ENCODE measurements around the gene EPC2.

GRCh38 chr2:148645539-148646230 lies 1.1 kb downstream of the EPC2 start:
- TF ChIP-seq CTCF (IDR thresholded peaks at IDR 0.05 in 4 of 5, conservative IDR thresholded peaks at IDR 0.05 in 1 of 5) (no peak), POLR2A (IDR thresholded peaks at IDR 0.05) (no peak)
